SK-N-SH treated with all-trans-retinoic acid at 6 μM for 48 hours (cell line): ENCODE measurements around the gene SEPTIN8.

Experiments
- ARNTL ChIP-seq: fragments of 450-650 bp; formaldehyde crosslinking; IDR thresholded peaks from 2 replicates; pipeline ENCODE4 v1.5.0; 2020; ENCODE audit warnings: low read depth, mild to moderate bottlenecking, moderate library complexity, borderline replicate concordance
- BACH2 ChIP-seq: fragments of 250-450 bp; sonication (Bioruptor Pico); IDR thresholded peaks from 2 replicates; pipeline ENCODE4 v1.9.0; 2021; ENCODE audit warnings: mild to moderate bottlenecking, borderline replicate concordance
- CSDC2 ChIP-seq: fragments of 250-450 bp; sonication (Bioruptor Pico); IDR thresholded peaks from 2 replicates; pipeline ENCODE4 v1.5.0; 2020; ENCODE audit warnings: mild to moderate bottlenecking, moderate library complexity
- GLIS3 ChIP-seq: fragments of 250-450 bp; sonication (Bioruptor Pico); IDR thresholded peaks from 2 replicates; pipeline ENCODE4 v1.5.0; 2020; ENCODE audit warnings: mild to moderate bottlenecking, moderate library complexity
- RARB ChIP-seq: fragments of 250-450 bp; sonication (Bioruptor Pico); IDR thresholded peaks from 2 replicates; pipeline ENCODE4 v1.8.0; 2021; ENCODE audit warnings: mild to moderate bottlenecking, moderate library complexity
- ZFP30 ChIP-seq: fragments of 450-650 bp; formaldehyde crosslinking; IDR thresholded peaks from 2 replicates; pipeline ENCODE4 v1.5.0; 2022; ENCODE audit warnings: mild to moderate bottlenecking, moderate library complexity
- ZNF565 ChIP-seq: fragments of 450-650 bp; formaldehyde crosslinking; conservative IDR thresholded peaks from 2 replicates; pipeline ENCODE4 v1.5.0; 2020; ENCODE audit warnings: low read depth, mild to moderate bottlenecking, moderate library complexity
- TF ChIP-seq, protein P1 (sequence below): fragments of 250-450 bp; sonication (Bioruptor Pico); IDR thresholded peaks from 2 replicates; pipeline ENCODE4 v1.8.0; 2021; ENCODE audit warnings: low read depth, mild to moderate bottlenecking, moderate library complexity, borderline replicate concordance
- TF ChIP-seq, protein P2 (sequence below): fragments of 250-450 bp; sonication (Bioruptor Pico); IDR thresholded peaks from 2 replicates; pipeline ENCODE4 v1.5.1; 2021; ENCODE audit warnings: mild to moderate bottlenecking, moderate library complexity
- TF ChIP-seq, protein P3 (sequence below): fragments of 250-450 bp; sonication (Bioruptor Pico); IDR thresholded peaks from 2 replicates; pipeline ENCODE4 v1.5.1; 2020; ENCODE audit warnings: low read depth, mild to moderate bottlenecking, moderate library complexity

DNA sequence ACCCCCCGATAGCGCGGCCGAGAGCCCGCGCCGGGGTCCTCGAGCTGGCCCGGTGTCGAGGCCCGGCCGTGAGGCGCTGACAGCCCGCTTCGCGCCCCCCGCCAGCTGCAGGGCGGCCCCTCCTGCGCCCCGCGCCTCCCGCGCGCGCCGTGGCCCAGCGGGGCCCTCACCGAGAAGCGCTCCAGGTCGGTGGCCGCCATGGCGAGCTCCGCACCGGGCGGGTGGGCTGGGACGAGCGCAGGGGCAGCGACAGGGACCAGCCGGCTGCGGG is 166 bp downstream of the SEPTIN8 start:
- TF ChIP-seq RARB (CRISPR knock-in tag) (no peak), ZNF565 (CRISPR knock-in tag) (no peak), ZFP30 (CRISPR knock-in tag) (no peak), ARNTL (CRISPR knock-in tag) (no peak), BACH2 (CRISPR knock-in tag) (no peak), CSDC2 (CRISPR knock-in tag) (no peak), GLIS3 (CRISPR knock-in tag) (no peak)
- TF ChIP-seq, protein P1, sequence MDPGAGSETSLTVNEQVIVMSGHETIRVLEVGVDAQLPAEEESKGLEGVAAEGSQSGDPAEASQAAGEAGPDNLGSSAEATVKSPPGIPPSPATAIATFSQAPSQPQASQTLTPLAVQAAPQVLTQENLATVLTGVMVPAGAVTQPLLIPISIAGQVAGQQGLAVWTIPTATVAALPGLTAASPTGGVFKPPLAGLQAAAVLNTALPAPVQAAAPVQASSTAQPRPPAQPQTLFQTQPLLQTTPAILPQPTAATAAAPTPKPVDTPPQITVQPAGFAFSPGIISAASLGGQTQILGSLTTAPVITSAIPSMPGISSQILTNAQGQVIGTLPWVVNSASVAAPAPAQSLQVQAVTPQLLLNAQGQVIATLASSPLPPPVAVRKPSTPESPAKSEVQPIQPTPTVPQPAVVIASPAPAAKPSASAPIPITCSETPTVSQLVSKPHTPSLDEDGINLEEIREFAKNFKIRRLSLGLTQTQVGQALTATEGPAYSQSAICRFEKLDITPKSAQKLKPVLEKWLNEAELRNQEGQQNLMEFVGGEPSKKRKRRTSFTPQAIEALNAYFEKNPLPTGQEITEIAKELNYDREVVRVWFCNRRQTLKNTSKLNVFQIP (CRISPR knock-in tag): no peak
- TF ChIP-seq, protein P2, sequence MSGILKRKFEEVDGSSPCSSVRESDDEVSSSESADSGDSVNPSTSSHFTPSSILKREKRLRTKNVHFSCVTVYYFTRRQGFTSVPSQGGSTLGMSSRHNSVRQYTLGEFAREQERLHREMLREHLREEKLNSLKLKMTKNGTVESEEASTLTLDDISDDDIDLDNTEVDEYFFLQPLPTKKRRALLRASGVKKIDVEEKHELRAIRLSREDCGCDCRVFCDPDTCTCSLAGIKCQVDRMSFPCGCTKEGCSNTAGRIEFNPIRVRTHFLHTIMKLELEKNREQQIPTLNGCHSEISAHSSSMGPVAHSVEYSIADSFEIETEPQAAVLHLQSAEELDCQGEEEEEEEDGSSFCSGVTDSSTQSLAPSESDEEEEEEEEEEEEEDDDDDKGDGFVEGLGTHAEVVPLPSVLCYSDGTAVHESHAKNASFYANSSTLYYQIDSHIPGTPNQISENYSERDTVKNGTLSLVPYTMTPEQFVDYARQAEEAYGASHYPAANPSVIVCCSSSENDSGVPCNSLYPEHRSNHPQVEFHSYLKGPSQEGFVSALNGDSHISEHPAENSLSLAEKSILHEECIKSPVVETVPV (CRISPR knock-in tag): no peak
- TF ChIP-seq, protein P3, sequence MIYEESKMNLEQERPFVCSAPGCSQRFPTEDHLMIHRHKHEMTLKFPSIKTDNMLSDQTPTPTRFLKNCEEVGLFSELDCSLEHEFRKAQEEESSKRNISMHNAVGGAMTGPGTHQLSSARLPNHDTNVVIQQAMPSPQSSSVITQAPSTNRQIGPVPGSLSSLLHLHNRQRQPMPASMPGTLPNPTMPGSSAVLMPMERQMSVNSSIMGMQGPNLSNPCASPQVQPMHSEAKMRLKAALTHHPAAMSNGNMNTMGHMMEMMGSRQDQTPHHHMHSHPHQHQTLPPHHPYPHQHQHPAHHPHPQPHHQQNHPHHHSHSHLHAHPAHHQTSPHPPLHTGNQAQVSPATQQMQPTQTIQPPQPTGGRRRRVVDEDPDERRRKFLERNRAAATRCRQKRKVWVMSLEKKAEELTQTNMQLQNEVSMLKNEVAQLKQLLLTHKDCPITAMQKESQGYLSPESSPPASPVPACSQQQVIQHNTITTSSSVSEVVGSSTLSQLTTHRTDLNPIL (CRISPR knock-in tag): no peak
